Thymus (tissue), 11 donors: ENCODE measurements around the gene IL16. TPM values are rescaled to one million over a fixed set of nuclear protein-coding genes. Genes with fewer than 3 reads are reported as not detected.
"Not testable (repeated sequence)": the region's sequence is repeated elsewhere in the genome, so short reads cannot be mapped to it uniquely, and the experiment has no call there.

Experiments used
- DNase-seq, 9 donors: peaks; one replicate each; pipeline ENCODE4 v3.0.0-alpha.2; 2013; ENCODE audit warnings: low spot score in 9 of 9, low read depth in 6 of 9, missing footprints in 1 of 9
- H3K27ac ChIP-seq, 2 donors: one replicate each; pipeline ENCODE4 v1.5.1; 2013; ENCODE audit warnings: control low read depth in 1 of 2, low read depth in 1 of 2, low read length in 1 of 2, mild to moderate bottlenecking in 1 of 2, moderate library complexity in 1 of 2
- H3K27me3 ChIP-seq, 2 donors: one replicate each; pipeline ENCODE4 v1.5.1; 2013; ENCODE audit warnings: low read length in 1 of 2; ENCODE audit not compliant: control insufficient read depth in 2 of 2, insufficient read depth in 1 of 2
- H3K36me3 ChIP-seq, 2 donors: one replicate each; pipeline ENCODE4 v1.5.1; 2013; ENCODE audit warnings: low read length in 1 of 2, mild to moderate bottlenecking in 1 of 2, moderate library complexity in 1 of 2; ENCODE audit not compliant: control insufficient read depth in 2 of 2, insufficient read depth in 2 of 2
- H3K4me1 ChIP-seq, 2 donors: one replicate each; pipeline ENCODE4 v1.5.1; 2013; ENCODE audit warnings: low read length in 2 of 2; ENCODE audit not compliant: control insufficient read depth in 2 of 2, insufficient read depth in 2 of 2
- H3K4me3 ChIP-seq, 2 donors: one replicate each; pipeline ENCODE4 v1.5.1; 2013; ENCODE audit warnings: low read length in 2 of 2, control low read depth in 1 of 2, mild to moderate bottlenecking in 1 of 2
- H3K9me3 ChIP-seq, 2 donors: one replicate each; pipeline ENCODE4 v1.5.1; 2013; ENCODE audit warnings: low read length in 1 of 2, mild to moderate bottlenecking in 1 of 2; ENCODE audit not compliant: control insufficient read depth in 2 of 2, insufficient read depth in 1 of 2
- WGBS: extraction: QIAGEN DNeasy Blood & Tissue Kit; methylation state at CpG from one replicate; pipeline ENCODE4 v1.1.7; 2013; 5-methylcytosine and 5-hydroxymethylcytosine counted together
- polyA plus RNA-seq: library from polyadenylated mRNA; stranded (reverse); fragments of 200-250 nt; gene quantifications from one replicate; pipeline ENCODE4 v1.2.3, GENCODE V29; 2013
- total RNA-seq: library from RNA; stranded (reverse); fragments of 120-200 nt; gene quantifications from one replicate; pipeline ENCODE4 v1.2.4, GENCODE V29; 2013
- donor health status: healthy.

The IL16 gene
- total and polyA plus RNA-seq, 2 donors, result 64.1 to 71.6 TPM

GRCh38 chr15:81339321-81339720 is 142.6 kb downstream of the IL16 start:
- DNase-seq, result no peak
- H3K27ac ChIP-seq, result no peak overlapping the region
- no peaks in the 10 kb centered on the region for H3K4me1 ChIP-seq
- WGBS, result 95% methylated on average over 5 of the region's 5 CpGs
- H3K4me3 ChIP-seq, result no peak overlapping the region
- H3K36me3 ChIP-seq, result no peaks in the 10 kb centered on the region
- no peaks in the 10 kb centered on the region for H3K9me3 ChIP-seq
- no peaks in the 10 kb centered on the region for H3K27me3 ChIP-seq

DNA sequence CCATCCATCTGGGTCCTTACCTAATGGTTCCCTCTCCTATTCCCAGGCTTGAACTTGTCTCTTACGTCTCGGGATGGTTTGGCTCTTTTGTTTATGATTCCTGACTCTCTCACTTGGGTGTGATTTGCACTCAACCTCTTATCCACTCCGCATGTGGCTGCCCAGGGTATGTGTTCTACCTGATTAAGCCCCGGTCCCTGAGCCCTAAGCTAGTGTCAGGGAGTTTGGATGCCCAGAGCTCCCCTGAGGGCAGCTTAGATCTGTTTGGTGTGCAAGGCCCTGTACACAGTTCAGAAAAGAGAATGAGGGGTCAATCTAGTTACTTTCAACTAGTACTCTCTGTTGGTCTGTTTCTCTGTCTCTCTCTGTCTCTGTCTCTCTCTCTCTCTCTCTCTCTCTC is 143.2 kb downstream of the IL16 start:
- H3K27ac ChIP-seq, result no peak overlapping the region
- no peaks in the 10 kb centered on the region for H3K27me3 ChIP-seq
- 73% methylated on average over 4 of the region's 4 CpGs for WGBS
- no peaks in the 10 kb centered on the region for H3K4me1 ChIP-seq
- H3K4me3 ChIP-seq, result no peak overlapping the region
- no peaks in the 10 kb centered on the region for H3K9me3 ChIP-seq
- no peaks in the 10 kb centered on the region for H3K36me3 ChIP-seq
- DNase-seq, result no peak

- 98% methylated on average over 4 of the region's 4 CpGs for WGBS
- no peak overlapping the region for H3K27ac ChIP-seq
- H3K4me3 ChIP-seq, result no peak overlapping the region
- no peaks in the 10 kb centered on the region for H3K27me3 ChIP-seq
- no peak for DNase-seq
- no peaks in the 10 kb centered on the region for H3K9me3 ChIP-seq
- H3K4me1 ChIP-seq, result no peaks in the 10 kb centered on the region
- H3K36me3 ChIP-seq, result no peaks in the 10 kb centered on the region
These were observed 144.7 kb downstream of the IL16 start for GRCh38 chr15:81341351-81341750.

GRCh38 chr15:81343371-81343770 is 146.7 kb downstream of the IL16 start:
- H3K4me1 ChIP-seq, result no peaks in the 10 kb centered on the region
- H3K9me3 ChIP-seq, result no peaks in the 10 kb centered on the region
- no peak for DNase-seq
- H3K27ac ChIP-seq, result no peak overlapping the region
- WGBS, result 98% methylated on average over 4 of the region's 4 CpGs
- H3K4me3 ChIP-seq, result no peak overlapping the region
- H3K36me3 ChIP-seq, result no peaks in the 10 kb centered on the region
- H3K27me3 ChIP-seq, result no peaks in the 10 kb centered on the region

- no peak overlapping the region for H3K4me3 ChIP-seq
- WGBS, result 85% methylated on average over 2 of the region's 2 CpGs
- DNase-seq, result no peak
- H3K9me3 ChIP-seq, result no peaks in the 10 kb centered on the region
- no peaks in the 10 kb centered on the region for H3K36me3 ChIP-seq
- no peaks in the 10 kb centered on the region for H3K27me3 ChIP-seq
- no peaks in the 10 kb centered on the region for H3K4me1 ChIP-seq
- H3K27ac ChIP-seq, result no peak overlapping the region
These were observed 149.9 kb downstream of the IL16 start for GRCh38 chr15:81346611-81347010.

GRCh38 chr15:81347910-81348309 is 151.2 kb downstream of the IL16 start:
- Histone ChIP-seq H3K36me3 (no peaks in the 10 kb centered on the region), H3K4me3 (no peak overlapping the region), H3K9me3 (no peaks in the 10 kb centered on the region), H3K27me3 (no peaks in the 10 kb centered on the region), H3K27ac (no peak overlapping the region), H3K4me1 (no peaks in the 10 kb centered on the region)
- WGBS, result 52% methylated on average over 4 of the region's 4 CpGs
- no peak for DNase-seq

GRCh38 chr15:81348691-81349090 is 152.0 kb downstream of the IL16 start:
- not testable (repeated sequence) for DNase-seq, H3K4me1 ChIP-seq, H3K27ac ChIP-seq, H3K36me3 ChIP-seq, H3K9me3 ChIP-seq, H3K27me3 ChIP-seq, H3K4me3 ChIP-seq
- WGBS, result 97% methylated on average over 11 of the region's 11 CpGs

GRCh38 chr15:81349271-81349670 is 152.6 kb downstream of the IL16 start:
- no peaks in the 10 kb centered on the region for H3K4me1 ChIP-seq
- DNase-seq, result no peak
- H3K27me3 ChIP-seq, result no peaks in the 10 kb centered on the region
- 98% methylated on average over 3 of the region's 3 CpGs for WGBS
- H3K4me3 ChIP-seq, result no peak overlapping the region
- H3K36me3 ChIP-seq, result no peaks in the 10 kb centered on the region
- no peak overlapping the region for H3K27ac ChIP-seq
- H3K9me3 ChIP-seq, result no peaks in the 10 kb centered on the region

GRCh38 chr15:81351651-81352050 is 155.0 kb downstream of the IL16 start:
- Histone ChIP-seq H3K4me3 (no peak overlapping the region), H3K36me3 (no peaks in the 10 kb centered on the region), H3K9me3 (no peaks in the 10 kb centered on the region), H3K4me1 (no peaks in the 10 kb centered on the region), H3K27me3 (no peaks in the 10 kb centered on the region), H3K27ac (no peak overlapping the region)
- 97% methylated on average over 5 of the region's 5 CpGs for WGBS
- DNase-seq, result no peak

DNA sequence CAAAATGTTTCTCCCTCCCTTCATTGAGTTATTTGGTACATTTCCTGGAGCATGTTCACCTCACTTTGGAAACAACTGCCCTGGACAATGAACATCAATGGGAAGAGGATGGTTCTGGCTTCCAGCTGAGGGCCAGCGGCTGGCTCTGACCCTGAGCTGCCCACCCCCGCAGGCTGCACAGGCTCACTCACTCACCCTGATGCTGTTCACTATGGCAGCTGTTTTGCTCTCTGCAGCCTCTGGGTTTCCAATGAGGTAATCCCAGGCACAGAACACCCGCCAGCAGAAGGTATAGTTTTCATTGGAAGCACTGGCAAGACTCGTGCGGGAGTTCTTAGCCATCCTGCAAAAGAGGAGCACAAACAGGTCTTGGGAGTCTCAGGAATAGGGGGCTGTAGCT is 159.6 kb downstream of the IL16 start:
- Histone ChIP-seq H3K9me3 (no peaks in the 10 kb centered on the region), H3K36me3 (no peaks in the 10 kb centered on the region), H3K27ac (no peak overlapping the region), H3K27me3 (no peaks in the 10 kb centered on the region), H3K4me1 (no peaks in the 10 kb centered on the region), H3K4me3 (no peak overlapping the region)
- no peak for DNase-seq
- 95% methylated on average over 5 of the region's 5 CpGs for WGBS
